Activated CD4-positive, CD25-positive, alpha-beta regulatory T cell (primary cell): ENCODE results near the gene FGF12.

Experiments used
- DNase-seq, 4 experiments: peaks; one replicate each; lab custom pipeline; 2025; lab: John Stamatoyannopoulos, UW

FGF12 gene

GRCh38 chr3:192186498-192186897 is 540.8 kb downstream of the FGF12 start:
- DNase-seq = no peak

GRCh38 chr3:192186045-192186444 is 541.3 kb downstream of the FGF12 start:
- DNase-seq = no peak

DNA sequence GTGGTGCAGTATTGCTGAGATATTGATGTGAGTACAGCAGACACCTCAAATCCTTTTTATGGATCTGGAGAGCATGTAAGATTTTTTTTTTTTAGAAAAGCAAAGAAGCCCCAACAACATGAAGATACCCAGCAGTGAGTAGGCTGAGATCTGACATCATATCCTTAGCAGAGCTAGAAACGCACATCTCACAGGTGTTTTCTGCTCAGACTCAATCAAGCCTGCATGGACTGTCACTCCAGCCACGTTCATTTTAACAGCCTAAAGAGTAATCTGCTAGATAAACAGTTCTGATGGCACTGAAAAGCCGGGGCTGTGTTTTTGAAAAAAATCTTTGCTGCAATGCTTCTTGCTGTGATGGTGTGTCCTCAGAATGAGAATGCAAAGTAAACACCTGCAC is 544.2 kb downstream of the FGF12 start:
- no peak for DNase-seq

DNA sequence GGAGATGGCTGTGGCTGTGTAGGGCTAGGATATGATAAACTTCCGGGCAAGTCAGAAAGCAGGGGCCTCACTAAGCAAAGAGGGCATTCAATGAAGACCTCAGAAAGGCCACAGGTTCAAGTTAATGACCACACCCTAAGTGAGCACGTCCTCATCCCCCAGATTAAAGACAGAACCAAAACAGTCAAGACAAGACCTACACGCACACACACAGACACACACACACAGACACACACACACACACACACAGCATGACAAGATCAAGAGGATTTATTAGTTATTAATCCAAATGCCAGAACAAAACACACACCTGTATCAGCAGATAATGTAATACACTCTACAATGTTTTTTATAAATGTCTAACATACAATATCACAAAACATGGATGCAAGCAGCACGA is 546.2 kb downstream of the FGF12 start:
- no peak for DNase-seq

- DNase-seq = no peak
These were observed 550.0 kb downstream of the FGF12 start for GRCh38 chr3:192177383-192177782.

- no peak for DNase-seq
These were observed 553.1 kb downstream of the FGF12 start for GRCh38 chr3:192174283-192174682.

DNA sequence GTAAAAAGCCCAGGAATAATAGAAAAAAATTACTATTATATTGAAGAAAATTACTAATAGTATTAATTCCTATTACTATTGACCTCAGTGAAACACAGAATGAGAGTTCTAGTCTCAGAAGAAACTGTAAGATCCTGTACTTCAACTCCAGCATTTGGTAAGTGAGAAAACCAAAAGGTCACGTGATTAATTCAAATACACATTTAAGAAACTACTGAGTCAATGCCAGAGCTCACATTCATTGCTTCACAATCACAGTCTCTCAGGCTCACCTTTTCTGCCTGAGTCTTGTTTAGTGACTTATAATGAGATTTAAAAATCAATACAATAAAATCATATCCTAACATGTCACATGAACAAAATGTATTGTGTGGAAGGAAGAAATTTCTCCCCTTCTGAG is 556.1 kb downstream of the FGF12 start:
- no peak for DNase-seq

- no peak for DNase-seq
These were observed 556.7 kb downstream of the FGF12 start for GRCh38 chr3:192170659-192171058.

- DNase-seq = no peak
These were observed 557.3 kb downstream of the FGF12 start for GRCh38 chr3:192170031-192170430.

DNA sequence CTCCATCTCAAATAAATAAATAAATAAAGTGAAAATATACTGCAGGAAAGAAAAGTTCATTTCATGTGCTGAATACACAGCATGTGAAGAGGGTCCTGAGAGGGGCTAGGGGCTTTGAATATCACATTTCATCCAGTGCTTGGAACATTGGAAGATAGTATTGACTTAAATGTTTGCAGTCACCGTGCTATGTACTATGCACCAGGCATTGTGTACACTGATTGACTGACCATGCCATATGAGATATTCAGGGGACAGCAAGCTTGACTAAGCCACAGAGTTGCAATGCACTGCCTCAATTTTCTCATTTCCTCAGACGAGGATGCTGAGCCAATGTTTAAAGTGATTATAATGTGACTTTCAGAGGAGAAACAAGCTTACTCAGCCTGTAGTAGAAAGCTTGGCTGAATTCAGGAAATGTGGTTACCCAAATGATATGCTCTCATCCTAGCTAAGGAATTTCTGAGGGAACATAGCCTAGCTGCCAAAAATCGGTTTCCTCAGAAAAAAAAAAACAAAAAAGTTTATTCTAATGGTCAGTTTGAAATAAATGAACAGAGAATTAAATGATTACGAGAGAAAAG is 557.9 kb downstream of the FGF12 start:
- DNase-seq = no peak

DNA sequence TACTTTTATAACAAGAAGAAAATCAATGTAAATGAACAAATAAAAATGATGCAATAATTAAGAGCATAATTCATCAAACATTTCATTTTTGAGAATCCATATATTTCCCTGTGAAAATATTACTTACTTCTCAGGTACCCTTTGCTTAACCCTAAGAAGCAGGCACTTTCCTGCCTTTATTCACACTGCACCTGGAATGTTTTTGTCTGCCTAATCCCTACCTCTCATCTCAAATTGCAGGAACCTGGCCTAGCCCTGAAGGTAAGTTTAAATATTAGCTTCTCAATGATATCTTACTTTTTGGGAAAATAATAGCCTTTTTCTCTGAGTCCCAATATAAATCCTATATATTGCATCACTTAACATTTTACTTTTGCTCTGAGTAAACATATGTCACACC is 559.1 kb downstream of the FGF12 start:
- no peak for DNase-seq

- no peak for DNase-seq
These were observed 561.8 kb downstream of the FGF12 start for GRCh38 chr3:192165552-192165951.

DNA sequence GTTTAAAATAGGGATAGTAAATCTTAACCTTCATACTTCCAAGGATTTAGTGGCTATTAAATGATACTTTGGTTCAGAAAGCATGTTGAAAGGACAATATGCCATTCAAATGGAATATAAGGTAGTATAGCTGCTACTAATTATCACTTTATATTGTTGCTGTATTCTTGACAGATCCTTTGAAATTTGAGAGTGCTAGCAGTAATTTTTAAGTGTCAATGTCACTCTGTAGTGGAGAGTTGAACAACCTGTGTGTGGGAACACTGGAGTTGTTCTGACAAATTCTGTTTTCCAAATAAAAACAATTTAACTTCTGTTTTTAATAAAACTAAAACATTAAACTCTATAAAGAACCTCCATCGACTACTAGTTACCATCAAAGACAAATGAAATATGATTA is 565.7 kb downstream of the FGF12 start:
- no peak for DNase-seq

DNA sequence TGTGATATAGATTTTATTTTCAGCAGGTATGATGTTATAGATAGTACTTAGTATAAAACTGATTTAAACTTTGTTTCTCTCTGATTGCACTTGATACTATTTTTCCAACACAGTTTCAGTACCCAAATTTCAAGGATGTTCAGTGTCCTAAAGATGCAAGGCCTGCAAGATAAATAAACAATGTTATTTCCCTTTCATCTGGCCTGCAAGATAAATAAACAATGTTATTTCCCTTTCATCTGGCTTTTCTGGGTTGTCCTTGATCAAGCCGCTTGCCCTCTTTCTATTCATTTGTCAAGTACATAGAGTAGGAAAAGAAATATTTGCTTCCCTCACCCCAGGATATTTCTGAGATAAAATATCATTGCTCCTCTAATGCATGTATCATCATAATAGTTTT is 571.0 kb downstream of the FGF12 start:
- no peak for DNase-seq

DNA sequence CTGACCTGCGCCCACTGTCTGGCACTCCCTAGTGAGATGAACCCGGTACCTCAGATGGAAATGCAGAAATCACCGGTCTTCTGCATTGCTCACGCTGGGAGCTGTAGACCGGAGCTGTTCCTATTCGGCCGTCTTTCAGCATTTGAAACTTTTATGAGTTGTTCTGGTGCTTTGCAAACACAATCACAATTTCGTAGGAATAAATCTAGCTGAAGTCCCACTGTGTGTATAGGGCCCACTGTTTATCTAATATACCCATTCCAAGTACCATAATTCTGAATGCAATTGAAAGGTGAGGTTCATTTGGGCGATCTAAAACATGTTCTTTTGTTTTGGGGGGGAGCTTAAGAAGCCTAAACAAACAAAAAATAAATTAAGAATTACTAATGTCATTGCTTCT is 572.1 kb downstream of the FGF12 start:
- no peak for DNase-seq

GRCh38 chr3:192133271-192133670 is 594.1 kb downstream of the FGF12 start:
- no peak for DNase-seq

- no peak for DNase-seq
These were observed 596.7 kb downstream of the FGF12 start for GRCh38 chr3:192130534-192131132.

- DNase-seq = no peak
These were observed 597.8 kb downstream of the FGF12 start for GRCh38 chr3:192129586-192129985.

GRCh38 chr3:192128922-192129321 is 598.4 kb downstream of the FGF12 start:
- DNase-seq = no peak

DNA sequence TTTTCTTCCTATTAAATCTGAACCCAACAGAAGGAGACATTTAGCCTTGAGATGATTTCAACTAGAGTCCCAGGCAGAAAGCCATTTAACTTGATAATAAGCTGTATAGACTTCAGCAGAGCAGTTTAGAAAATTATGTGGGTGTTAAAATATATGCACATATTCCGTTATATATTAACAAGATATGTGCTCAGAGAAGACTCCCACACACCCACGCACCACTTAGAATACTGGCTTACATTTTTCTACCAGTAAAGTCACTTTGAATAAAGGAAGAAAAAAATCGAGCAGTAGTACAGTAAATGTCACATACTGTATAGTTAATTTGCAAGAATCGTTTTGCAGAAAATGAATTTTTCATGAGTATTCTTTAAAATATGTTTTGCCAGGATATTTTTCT is 599.3 kb downstream of the FGF12 start:
- no peak for DNase-seq

DNA sequence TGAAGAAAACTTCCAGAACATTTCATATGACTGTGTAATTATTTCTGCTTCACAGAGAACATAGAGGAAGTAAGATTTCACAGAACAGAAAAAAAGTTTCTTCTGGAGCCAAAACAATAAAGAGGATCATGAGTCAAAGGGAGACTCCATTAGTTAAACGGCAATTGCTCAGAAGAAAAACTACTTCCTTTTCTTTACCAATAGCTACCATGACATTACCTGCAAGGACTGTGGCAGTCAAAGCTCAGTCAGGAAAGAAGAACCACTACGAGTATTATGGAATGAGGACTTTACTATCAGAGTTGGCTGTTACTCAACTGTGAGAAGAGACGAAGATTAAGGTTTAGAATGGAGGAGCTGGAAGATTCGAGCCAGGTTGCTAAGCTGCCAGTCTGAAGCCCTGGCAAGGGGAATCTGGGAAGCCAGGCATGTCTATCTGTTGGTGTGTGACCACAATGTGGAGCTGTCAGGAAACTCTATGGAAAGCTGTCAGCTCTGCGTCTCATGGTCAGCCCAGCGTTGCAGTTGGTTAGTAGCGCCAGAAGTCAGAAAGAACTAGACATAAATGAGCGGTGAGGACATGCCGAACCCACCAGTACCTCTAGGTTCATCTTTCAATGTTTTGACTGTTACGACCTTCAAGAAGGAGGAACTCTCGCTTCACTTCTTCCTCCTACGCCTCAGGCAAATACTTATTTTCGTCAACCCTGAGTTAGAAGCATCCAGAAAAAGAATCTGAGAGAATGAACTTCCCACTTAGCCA is 604.3 kb downstream of the FGF12 start:
- DNase-seq = no peak

DNA sequence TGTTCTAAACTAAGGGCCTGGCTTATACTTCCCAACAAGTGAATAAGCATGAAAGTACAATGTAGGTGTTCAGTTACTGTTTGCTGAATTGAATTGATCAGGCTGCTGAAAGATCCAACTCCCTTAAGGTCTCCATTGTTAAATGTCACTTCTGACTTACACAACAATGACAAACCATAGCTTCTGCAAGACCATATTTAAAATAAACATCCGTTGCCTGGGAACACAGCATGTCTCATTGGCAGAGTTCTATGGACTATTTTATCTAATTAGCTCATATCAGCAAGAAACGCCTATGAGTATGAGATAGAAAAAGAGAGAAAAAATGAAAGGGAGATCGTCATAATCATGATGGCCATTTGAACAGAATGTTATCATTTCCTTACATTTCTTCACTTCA is 605.4 kb downstream of the FGF12 start:
- no peak for DNase-seq

DNA sequence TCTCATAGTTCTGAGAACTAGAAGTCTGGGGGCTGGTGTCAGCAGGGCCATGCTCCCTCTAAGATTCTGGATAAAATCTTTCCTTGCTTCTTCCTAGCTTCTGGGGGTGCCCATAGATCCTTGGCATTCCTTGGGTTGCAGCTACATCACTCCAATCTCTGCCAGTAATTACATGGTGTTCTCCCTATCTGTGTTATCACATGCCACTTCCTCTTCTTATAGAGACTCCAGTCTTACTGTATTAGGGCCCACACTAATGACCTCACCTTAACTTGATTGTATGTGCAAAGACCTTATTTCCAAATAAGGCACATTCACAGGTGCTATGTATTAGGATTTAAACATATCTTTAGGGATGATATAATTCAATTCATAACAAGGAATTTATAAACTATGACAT is 618.5 kb downstream of the FGF12 start:
- no peak for DNase-seq

GRCh38 chr3:192106543-192106942 is 620.8 kb downstream of the FGF12 start:
- no peak for DNase-seq
